ENCODE results near the gene PHLPP1.

DNA sequence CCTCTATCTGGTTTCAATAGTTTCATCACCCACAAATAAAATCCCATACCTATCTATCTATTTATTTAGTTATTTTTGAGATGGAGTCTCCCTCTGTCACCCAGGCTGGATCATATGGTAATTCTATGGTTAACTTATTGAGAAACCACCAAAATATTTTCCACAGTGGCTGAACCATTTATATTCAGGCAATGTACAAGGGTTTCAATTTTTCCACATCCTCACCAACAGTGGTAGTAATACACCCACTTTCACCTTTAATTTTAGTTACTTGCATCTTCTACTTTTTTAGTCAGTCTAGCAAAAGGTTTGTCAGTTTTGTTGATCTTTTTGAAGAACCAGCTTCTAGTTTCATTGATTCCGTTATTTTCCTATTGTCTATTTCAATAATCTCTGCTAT, 46.1 kb upstream of the PHLPP1 start:
- TF ChIP-seq ZC3H11A (IDR thresholded peaks at IDR 0.05) (no peak), POLR2A (IDR thresholded peaks at IDR 0.05; ENCODE audit: low read length) (no peak), MYC (IDR thresholded peaks at IDR 0.05; ENCODE audit: borderline replicate concordance, low read length) (no peak)
- TF ChIP-seq, protein P1, sequence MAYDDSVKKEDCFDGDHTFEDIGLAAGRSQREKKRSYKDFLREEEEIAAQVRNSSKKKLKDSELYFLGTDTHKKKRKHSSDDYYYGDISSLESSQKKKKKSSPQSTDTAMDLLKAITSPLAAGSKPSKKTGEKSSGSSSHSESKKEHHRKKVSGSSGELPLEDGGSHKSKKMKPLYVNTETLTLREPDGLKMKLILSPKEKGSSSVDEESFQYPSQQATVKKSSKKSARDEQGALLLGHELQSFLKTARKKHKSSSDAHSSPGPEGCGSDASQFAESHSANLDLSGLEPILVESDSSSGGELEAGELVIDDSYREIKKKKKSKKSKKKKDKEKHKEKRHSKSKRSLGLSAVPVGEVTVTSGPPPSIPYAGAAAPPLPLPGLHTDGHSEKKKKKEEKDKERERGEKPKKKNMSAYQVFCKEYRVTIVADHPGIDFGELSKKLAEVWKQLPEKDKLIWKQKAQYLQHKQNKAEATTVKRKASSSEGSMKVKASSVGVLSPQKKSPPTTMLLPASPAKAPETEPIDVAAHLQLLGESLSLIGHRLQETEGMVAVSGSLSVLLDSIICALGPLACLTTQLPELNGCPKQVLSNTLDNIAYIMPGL (CRISPR knock-in tag; IDR thresholded peaks at IDR 0.05; ENCODE audit: borderline replicate concordance): no peak
- TF ChIP-seq, protein P2, sequence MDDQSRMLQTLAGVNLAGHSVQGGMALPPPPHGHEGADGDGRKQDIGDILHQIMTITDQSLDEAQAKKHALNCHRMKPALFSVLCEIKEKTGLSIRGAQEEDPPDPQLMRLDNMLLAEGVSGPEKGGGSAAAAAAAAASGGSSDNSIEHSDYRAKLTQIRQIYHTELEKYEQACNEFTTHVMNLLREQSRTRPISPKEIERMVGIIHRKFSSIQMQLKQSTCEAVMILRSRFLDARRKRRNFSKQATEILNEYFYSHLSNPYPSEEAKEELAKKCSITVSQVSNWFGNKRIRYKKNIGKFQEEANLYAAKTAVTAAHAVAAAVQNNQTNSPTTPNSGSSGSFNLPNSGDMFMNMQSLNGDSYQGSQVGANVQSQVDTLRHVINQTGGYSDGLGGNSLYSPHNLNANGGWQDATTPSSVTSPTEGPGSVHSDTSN (IDR thresholded peaks at IDR 0.05): no peak
